Measurements from ENCODE around the gene DSN1.
A peak's percentile ranks its signal among the peaks of the same experiment; 100 is the strongest.

The DSN1 gene

GRCh38 chr20:36752582-36752981, 21.0 kb downstream of the DSN1 start:
- DNase-seq: no peak

DNA sequence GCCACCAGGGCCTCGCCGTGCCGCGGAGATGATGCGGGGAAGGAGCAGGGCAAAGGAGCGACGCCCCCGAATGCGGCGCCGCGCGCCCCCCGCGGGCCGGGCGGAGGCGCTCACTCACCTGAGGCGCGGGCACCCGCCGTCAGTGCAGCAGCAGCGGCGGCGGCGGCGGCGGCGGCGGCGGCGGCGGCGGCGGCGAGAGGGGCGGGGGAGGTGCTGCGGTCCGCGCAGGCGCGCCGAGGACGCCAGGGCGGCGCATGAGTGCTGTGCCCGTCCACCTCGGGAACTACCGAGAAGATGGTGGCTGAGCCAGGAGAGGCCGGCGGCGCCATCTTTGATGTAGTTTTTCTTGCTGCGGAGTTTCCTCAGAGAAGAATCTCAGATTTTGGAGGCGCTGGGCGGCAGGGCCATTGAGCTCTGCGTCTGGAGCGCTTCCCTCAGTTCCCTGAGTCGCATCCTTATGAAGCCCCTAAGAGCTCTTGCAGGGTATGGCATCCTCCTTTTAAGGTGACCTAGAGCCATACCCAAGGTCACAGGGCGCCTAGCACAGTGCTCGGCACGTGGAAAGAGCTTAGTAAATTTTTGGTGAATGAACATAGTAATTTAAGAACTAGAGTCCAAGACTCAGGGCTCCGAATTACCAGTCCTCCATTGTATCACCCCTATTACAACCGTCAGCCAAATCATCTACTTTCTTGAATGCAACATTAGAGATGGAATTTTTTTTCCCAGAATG, 27.5 kb downstream of the DSN1 start, which contains the start of gene NDRG3:
Gene NDRG3, minus strand, starts transcription at position 164 of the 733 bp plus-strand sequence. CDS start 24,355 bp downstream, outside the sequence.
- peak; percentile 95 to 97 (median 96) for DNase-seq

- peak in 2 of 3 donors; percentile 20 to 27 for DNase-seq
Measured at GRCh38 chr20:36745234-36745926, 28.2 kb downstream of the DSN1 start.

GRCh38 chr20:36744764-36745191, 28.8 kb downstream of the DSN1 start:
- no peak for DNase-seq

DNA sequence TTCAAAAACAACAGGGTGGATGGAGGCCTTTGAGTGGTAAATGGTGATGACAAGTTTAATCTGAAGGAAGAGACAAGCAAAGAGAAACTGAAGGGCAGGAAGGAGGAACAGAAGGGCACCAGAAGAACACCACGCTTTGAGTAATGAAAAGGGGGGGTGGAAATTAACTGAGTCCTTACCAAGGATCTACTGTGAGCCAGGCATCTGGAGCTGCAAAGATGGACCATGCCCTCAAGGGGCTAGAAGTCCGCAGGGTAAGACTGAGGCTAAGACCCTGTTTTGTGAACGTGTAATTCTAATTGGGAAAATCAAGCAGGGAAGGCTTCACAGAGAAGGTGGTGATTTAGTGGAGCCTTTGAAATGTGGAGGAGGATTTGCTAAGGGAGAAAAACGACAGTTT, 29.3 kb downstream of the DSN1 start:
- no peak for DNase-seq

GRCh38 chr20:36742558-36742957, 31.0 kb downstream of the DSN1 start:
- DNase-seq: no peak

DNA sequence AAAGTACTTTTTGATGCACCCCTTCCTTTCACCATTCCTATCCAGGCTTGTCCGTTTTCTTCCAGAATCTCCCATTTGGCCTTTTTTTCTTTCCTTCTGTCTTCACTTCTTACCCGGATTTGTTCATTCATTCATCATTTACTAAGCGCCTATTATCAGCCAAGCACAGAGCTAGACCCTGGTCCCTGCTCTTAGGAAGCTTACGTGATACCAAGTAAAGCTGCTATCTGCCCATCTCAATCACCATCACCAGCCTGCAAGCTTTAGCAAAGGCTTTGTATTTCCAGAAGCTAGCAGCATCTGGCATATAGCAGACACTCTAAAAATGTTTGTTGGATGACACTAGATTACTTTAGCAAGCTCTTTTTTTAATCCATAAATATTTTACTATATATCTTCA, 32.5 kb downstream of the DSN1 start:
- DNase-seq: no peak

- DNase-seq: no peak
Measured at GRCh38 chr20:36737183-36737499, 36.4 kb downstream of the DSN1 start.

- no peak for DNase-seq
Measured at GRCh38 chr20:36736451-36737182, 36.9 kb downstream of the DSN1 start.

GRCh38 chr20:36732456-36732855, 41.1 kb downstream of the DSN1 start:
- DNase-seq: no peak

- no peak for DNase-seq
Measured at GRCh38 chr20:36728986-36729385, 44.6 kb downstream of the DSN1 start.

DNA sequence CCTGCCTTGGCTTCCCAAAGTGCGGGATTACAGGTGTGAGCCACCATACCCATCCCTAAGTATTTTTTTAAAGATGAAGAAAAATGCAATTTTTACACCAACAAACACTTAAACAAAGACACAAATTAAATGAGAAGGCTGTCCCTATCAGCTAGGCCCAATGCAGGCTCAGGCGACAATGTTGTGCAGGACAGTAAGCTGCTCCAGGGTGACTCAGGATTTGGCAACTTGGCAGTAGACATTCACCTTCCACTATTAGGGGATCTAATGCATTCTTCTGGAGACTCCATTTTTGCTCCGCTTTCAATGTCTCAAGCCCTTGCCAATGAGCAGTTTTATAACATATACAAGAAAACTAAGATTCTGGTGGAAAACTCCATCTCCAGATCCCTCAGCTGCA, 47.4 kb downstream of the DSN1 start:
- DNase-seq: no peak

GRCh38 chr20:36720510-36720909, 53.1 kb downstream of the DSN1 start:
- DNase-seq: peak; percentile 64 to 86 (median 66)

- DNase-seq: peak; percentile 44 to 54 (median 50)
Measured at GRCh38 chr20:36717657-36718056, 55.9 kb downstream of the DSN1 start.

- DNase-seq: no peak
Measured at GRCh38 chr20:36717021-36717420, 56.5 kb downstream of the DSN1 start.

DNA sequence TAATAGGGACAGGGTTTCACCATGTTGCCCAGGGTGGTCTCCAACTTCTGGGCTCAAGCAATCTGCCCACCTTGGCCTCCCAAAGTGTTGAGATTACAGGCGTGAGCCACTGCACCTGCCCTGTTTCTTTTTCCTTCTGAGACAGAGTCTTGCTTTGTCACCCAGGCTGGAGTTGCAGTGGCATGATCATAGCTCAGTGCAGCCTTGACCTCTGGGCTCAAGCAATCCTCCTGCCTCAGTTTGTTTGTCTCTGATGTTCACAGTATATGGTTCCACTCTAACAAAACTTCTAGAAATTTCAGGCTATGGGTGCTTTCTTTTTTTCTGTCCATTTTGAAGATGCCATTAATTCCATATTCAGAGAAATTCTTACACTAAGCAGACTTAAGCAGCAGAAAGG, 60.8 kb downstream of the DSN1 start:
- DNase-seq: no peak

GRCh38 chr20:36709126-36709525, 64.4 kb downstream of the DSN1 start:
- DNase-seq: no peak

DNA sequence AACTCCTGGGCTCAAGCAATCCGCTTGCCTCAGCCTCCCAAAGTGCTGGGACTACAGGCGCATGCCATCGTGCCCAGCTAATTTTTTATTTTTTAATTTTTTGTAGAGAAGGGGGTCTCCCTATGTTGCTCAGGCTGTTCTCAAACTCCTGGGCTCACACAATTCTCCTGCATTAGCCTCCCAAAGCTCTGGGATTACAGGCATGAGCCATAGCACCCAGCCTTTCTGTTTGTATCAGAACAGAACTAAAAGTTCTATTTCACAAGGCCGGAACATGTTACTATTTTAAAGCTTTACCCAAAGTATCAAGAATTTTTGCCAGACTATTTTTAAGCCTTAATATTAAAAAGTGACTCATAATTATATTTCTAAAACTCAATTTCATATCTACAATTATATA, 70.0 kb downstream of the DSN1 start:
- no peak for DNase-seq

All from suppressor macrophage treated with lipopolysaccharide for 1 hour (primary cell).